Measurements from ENCODE around the gene RABAC1. TPM values are rescaled to one million over a fixed set of nuclear protein-coding genes. Genes with fewer than 3 reads are reported as not detected.

The RABAC1 gene
- total and polyA plus RNA-seq, 10 of the 15 experiments (the other 5 are each of a cell fraction or from before 2014, with no cell fraction given): 10.9 to 115 (median 49.2) TPM

GRCh38 chr19:41993612-41994483, 34.7 kb upstream of the RABAC1 start, which contains the start of gene ATP1A3 (continued):
- no peak for TF ChIP-seq CEBPZ (IDR thresholded peaks at IDR 0.05; ENCODE audit: low read depth, low read length)
- TF ChIP-seq NFYA (IDR thresholded peaks at IDR 0.05; ENCODE audit: borderline replicate concordance, low read depth, low read length): no peak
- TF ChIP-seq SPI1 (IDR thresholded peaks at IDR 0.05; ENCODE audit: borderline replicate concordance, insufficient read depth, low read depth, low read length): no peak
- peak in 1 of 2 experiments; percentile 48; a peak in 1 of 3 replicates for TF ChIP-seq EGR1 (IDR thresholded peaks at IDR 0.05; ENCODE audit: borderline replicate concordance in 1 of 2, low read depth in 2 of 2, low read length in 2 of 2)
- TF ChIP-seq CHD2 (IDR thresholded peaks at IDR 0.05; ENCODE audit: borderline replicate concordance, low read depth, low read length): no peak
- no peak for TF ChIP-seq IRF4 (IDR thresholded peaks at IDR 0.05; ENCODE audit: low read depth, low read length)
- TF ChIP-seq BCL3 (IDR thresholded peaks at IDR 0.05; ENCODE audit: borderline replicate concordance, insufficient read depth, low read depth, low read length, poor library complexity, severe bottlenecking): no peak
- no peak for TF ChIP-seq CBX3 (IDR thresholded peaks at IDR 0.05; ENCODE audit: borderline replicate concordance, low read depth)
- no peak for TF ChIP-seq ZSCAN29 (IDR thresholded peaks at IDR 0.05)
- no peak for TF ChIP-seq NRF1 (conservative IDR thresholded peaks at IDR 0.05; ENCODE audit: low read depth, low read length)
- no peak for TF ChIP-seq KLF5 (IDR thresholded peaks at IDR 0.05; ENCODE audit: partially characterized antibody)
- no peak for TF ChIP-seq HCFC1 (IDR thresholded peaks at IDR 0.05; ENCODE audit: low read length)
- peak; percentile 91 for TF ChIP-seq PBX3 (IDR thresholded peaks at IDR 0.05; ENCODE audit: insufficient replicate concordance, low read depth, low read length)
- no peak for TF ChIP-seq RFX5 (IDR thresholded peaks at IDR 0.05; ENCODE audit: low read depth, low read length)
- TF ChIP-seq HDAC2 (IDR thresholded peaks at IDR 0.05): no peak
- peak; percentile 57; the same call in 1 of the 2 replicates for TF ChIP-seq NFYB (IDR thresholded peaks at IDR 0.05; ENCODE audit: insufficient read depth, low read depth, low read length)
- TF ChIP-seq DPF2 (IDR thresholded peaks at IDR 0.05): peak; percentile 66; the same call in 1 of the 2 replicates
- no peak for TF ChIP-seq RCOR1 (conservative IDR thresholded peaks at IDR 0.05; ENCODE audit: low read depth, low read length)
- TF ChIP-seq BACH1 (IDR thresholded peaks at IDR 0.05; ENCODE audit: borderline replicate concordance): no peak
- no peak for TF ChIP-seq POU2F2 (IDR thresholded peaks at IDR 0.05; ENCODE audit: borderline replicate concordance, low read depth, low read length)
- TF ChIP-seq ATF3 (IDR thresholded peaks at IDR 0.05; ENCODE audit: borderline replicate concordance, extremely low read depth, low read depth, low read length): no peak
